IMR-90 (cell line): Measurements from ENCODE around the gene UBE2O. TPM values are rescaled to one million over a fixed set of nuclear protein-coding genes. Genes with fewer than 3 reads are reported as not detected.
A peak's percentile ranks its signal among the peaks of the same experiment; 100 is the strongest.

Experiments
- ATAC-seq: fragments of 200-7000 bp; cut with Tn5 transposase; 2 replicates; pipeline ENCODE4 v1.9.1; 2020; ENCODE audit warnings: low read depth, mild to moderate bottlenecking, moderate library complexity
- BruUV-seq: library from RNA; stranded (reverse); fragments of 400-500 nt; replicated peaks from 2 replicates; lab custom pipeline; 2021; lab: Mats Ljungman, UMichigan
- CTCF ChIA-PET: fragments of 300-600 bp; formaldehyde crosslinking; extraction: SDS; loops from one replicate; lab custom pipeline; 2021; ENCODE audit warnings: antibody characterized with exemption; lab: Yijun Ruan, JAX
- POLR2A ChIA-PET: fragments of 300-600 bp; sonication (Branson Sonifier 250); formaldehyde crosslinking; loops from one replicate; lab custom pipeline; 2022; ENCODE audit warnings: antibody characterized with exemption; ENCODE audit not compliant: unreplicated experiment; lab: Charles Lee
- DNase-seq: peaks from one replicate; pipeline ENCODE4 v3.0.0; 2013
- H2AFZ ChIP-seq: replicated peaks from 2 replicates; pipeline ENCODE3; 2013; ENCODE audit warnings: low read length, mild to moderate bottlenecking; ENCODE audit not compliant: poor library complexity
- H2AK5ac ChIP-seq: 2 replicates; pipeline ENCODE4 v1.6.1; 2013; ENCODE audit warnings: low read depth, low read length, inconsistent platforms
- H2AK9ac ChIP-seq: replicated peaks from 2 replicates; pipeline ENCODE3; 2013; ENCODE audit warnings: mild to moderate bottlenecking, low read depth, low read length, moderate library complexity; ENCODE audit not compliant: poor library complexity
- H2BK120ac ChIP-seq: 2 replicates; pipeline ENCODE4 v1.6.1; 2013; ENCODE audit warnings: low read depth, low read length, inconsistent platforms
- H2BK15ac ChIP-seq: 3 replicates; pipeline ENCODE4 v1.6.1; 2013; ENCODE audit warnings: low read depth, low read length, inconsistent platforms
- H2BK20ac ChIP-seq: 2 replicates; pipeline ENCODE4 v1.6.1; 2013; ENCODE audit warnings: low read depth, mild to moderate bottlenecking, inconsistent platforms, low read length, moderate library complexity
- H2BK5ac ChIP-seq: 2 replicates; pipeline ENCODE4 v1.6.1; 2013; ENCODE audit warnings: mild to moderate bottlenecking, low read depth, low read length, inconsistent platforms; ENCODE audit not compliant: poor library complexity, severe bottlenecking
- H3K14ac ChIP-seq: replicated peaks from 2 replicates; pipeline ENCODE4 v1.6.1; 2013; ENCODE audit warnings: low read depth, low read length, inconsistent platforms
- H3K18ac ChIP-seq: 2 replicates; pipeline ENCODE4 v1.6.1; 2013; ENCODE audit warnings: low read depth, low read length, control low read depth
- H3K23ac ChIP-seq: 2 replicates; pipeline ENCODE4 v1.6.1; 2013; ENCODE audit warnings: low read depth, low read length, inconsistent platforms
- H3K27ac ChIP-seq: 2 replicates; pipeline ENCODE4 v1.5.1; 2013; ENCODE audit warnings: mild to moderate bottlenecking, control low read depth, low read length; ENCODE audit not compliant: insufficient read depth
- H3K27me3 ChIP-seq: 2 replicates; pipeline ENCODE4 v1.6.1; 2013; ENCODE audit warnings: low read length; ENCODE audit not compliant: control insufficient read depth, insufficient read depth
- H3K36me3 ChIP-seq: 2 replicates; pipeline ENCODE4 v1.6.1; 2013; ENCODE audit warnings: low read length, mixed read lengths; ENCODE audit not compliant: control insufficient read depth, insufficient read depth
- H3K4ac ChIP-seq: 2 replicates; pipeline ENCODE4 v1.6.1; 2013; ENCODE audit warnings: low read depth, low read length, inconsistent platforms
- H3K4me1 ChIP-seq: 2 replicates; pipeline ENCODE4 v1.6.1; 2013; ENCODE audit warnings: low read length, mixed read lengths; ENCODE audit not compliant: control insufficient read depth, insufficient read depth
- H3K4me2 ChIP-seq: 2 replicates; pipeline ENCODE4 v1.6.1; 2013; ENCODE audit warnings: low read depth, mild to moderate bottlenecking, control low read depth, low read length, moderate library complexity
- H3K4me3 ChIP-seq: 2 replicates; pipeline ENCODE4 v1.5.1; 2013; ENCODE audit warnings: low read depth, mild to moderate bottlenecking, control low read depth, low read length, moderate library complexity; ENCODE audit not compliant: insufficient read depth
- H3K56ac ChIP-seq: 2 replicates; pipeline ENCODE4 v1.6.1; 2013; ENCODE audit warnings: low read length, inconsistent platforms; ENCODE audit not compliant: insufficient read depth; ENCODE audit errors: extremely low read depth
- H3K79me1 ChIP-seq, 2 experiments: 2 replicates each; pipeline ENCODE4 v1.6.1; 2013; ENCODE audit warnings: low read length in 2 of 2, inconsistent platforms in 1 of 2, low read depth in 1 of 2
- H3K9ac ChIP-seq: 2 replicates; pipeline ENCODE4 v1.6.1; 2013; ENCODE audit warnings: low read depth, low read length, control low read depth
- H3K9me1 ChIP-seq: 2 replicates; pipeline ENCODE4 v1.6.1; 2013; ENCODE audit warnings: low read length, inconsistent platforms; ENCODE audit not compliant: insufficient read depth
- H3K9me3 ChIP-seq: 2 replicates; pipeline ENCODE4 v1.6.1; 2013; ENCODE audit warnings: low read length; ENCODE audit not compliant: control insufficient read depth, insufficient read depth
- H4K20me1 ChIP-seq: 2 replicates; pipeline ENCODE4 v1.6.1; 2013; ENCODE audit warnings: low read length, inconsistent platforms; ENCODE audit not compliant: insufficient read depth
- H4K5ac ChIP-seq: 2 replicates; pipeline ENCODE4 v1.6.1; 2013; ENCODE audit warnings: mild to moderate bottlenecking, low read depth, low read length, control low read depth
- H4K8ac ChIP-seq, 2 experiments: 2 replicates each; pipeline ENCODE4 v1.6.1; 2013; ENCODE audit warnings: low read depth in 2 of 2, low read length in 2 of 2, control low read depth in 1 of 2, inconsistent platforms in 1 of 2
- H4K91ac ChIP-seq: 2 replicates; pipeline ENCODE4 v1.6.1; 2013; ENCODE audit warnings: low read depth, low read length, inconsistent platforms; ENCODE audit not compliant: insufficient read depth
- BHLHE40 ChIP-seq: fragments of 150-350 bp; IDR thresholded peaks from 2 replicates; pipeline ENCODE4 v1.6.1; 2016; ENCODE audit warnings: mild to moderate bottlenecking, low read depth, low read length
- CEBPB ChIP-seq: IDR thresholded peaks from 2 replicates; pipeline ENCODE4 v1.6.1; 2012; ENCODE audit warnings: low read depth, low read length, improper control_type of control experiment
- CHD1 ChIP-seq: IDR thresholded peaks from 2 replicates; pipeline ENCODE4 v1.6.1; 2012; ENCODE audit warnings: low read depth, low read length, improper control_type of control experiment
- CTCF ChIP-seq: conservative IDR thresholded peaks from 2 replicates; pipeline ENCODE4 v1.5.1; 2012; ENCODE audit warnings: mild to moderate bottlenecking, low read depth, low read length, improper control_type of control experiment
- FOS ChIP-seq: fragments of 150-350 bp; IDR thresholded peaks from 2 replicates; pipeline ENCODE4 v1.6.1; 2016; ENCODE audit warnings: low read depth, low read length
- MAFK ChIP-seq: IDR thresholded peaks from 2 replicates; pipeline ENCODE4 v1.6.1; 2012; ENCODE audit warnings: low read depth, low read length, improper control_type of control experiment
- MAZ ChIP-seq: IDR thresholded peaks from 2 replicates; pipeline ENCODE4 v1.6.1; 2012; ENCODE audit warnings: low read depth, mild to moderate bottlenecking, low read length, improper control_type of control experiment, moderate library complexity, borderline replicate concordance
- MXI1 ChIP-seq: IDR thresholded peaks from 2 replicates; pipeline ENCODE4 v1.6.1; 2012; ENCODE audit warnings: low read depth, mild to moderate bottlenecking, low read length, moderate library complexity, borderline replicate concordance
- NFE2L2 ChIP-seq: fragments of 150-350 bp; IDR thresholded peaks from 2 replicates; pipeline ENCODE4 v1.6.1; 2016; ENCODE audit warnings: low read depth, mild to moderate bottlenecking, low read length
- POLR2A ChIP-seq: IDR thresholded peaks from 2 replicates; pipeline ENCODE4 v1.6.1; 2012; ENCODE audit warnings: mild to moderate bottlenecking, low read depth, low read length
- RAD21 ChIP-seq: IDR thresholded peaks from 2 replicates; pipeline ENCODE4 v1.6.1; 2012; ENCODE audit warnings: low read length, improper control_type of control experiment
- RCOR1 ChIP-seq: IDR thresholded peaks from 2 replicates; pipeline ENCODE4 v1.6.1; 2012; ENCODE audit warnings: mild to moderate bottlenecking, low read length, improper control_type of control experiment; ENCODE audit not compliant: insufficient replicate concordance
- RFX5 ChIP-seq: IDR thresholded peaks from 2 replicates; pipeline ENCODE4 v1.8.0; 2012; ENCODE audit warnings: low read depth, mild to moderate bottlenecking, low read length, moderate library complexity
- USF2 ChIP-seq: fragments of 150-350 bp; IDR thresholded peaks from 2 replicates; pipeline ENCODE4 v1.6.1; 2017; ENCODE audit warnings: mild to moderate bottlenecking, antibody characterized with exemption, low read length, low read depth
- WGBS, 2 experiments: methylation state at CpG; one replicate each; pipeline versions ENCODE4 v1.1.5 to v1.1.7; 2013; ENCODE audit warnings: missing lambda C conversion rate in 2 of 2; ENCODE audit not compliant: insufficient read length in 1 of 2; ENCODE audit errors: extremely low coverage in 2 of 2; 5-methylcytosine and 5-hydroxymethylcytosine counted together
- dilution Hi-C: fragments of 300-500 bp; cut with HindIII; formaldehyde crosslinking; loops from one replicate; pipeline ENCODE4 v1.14.3; 2018; ENCODE audit warnings: low sequenced_read_pairs; ENCODE audit not compliant: unreplicated experiment
- in situ Hi-C: fragments of 300-500 bp; cut with MboI; formaldehyde crosslinking; loops from 3 replicates; pipeline ENCODE4 v1.14.3; 2019; ENCODE audit warnings: low sequenced_read_pairs, inconsistent platforms, mixed read lengths
- intact Hi-C: fragments of 100-400 bp; cut with micrococcal nuclease; formaldehyde crosslinking; loops from 2 replicates; pipeline ENCODE4 v1.10.0; 2022
- polyA plus RNA-seq, 3 experiments: library from polyadenylated mRNA; depleted of rRNA; stranded (reverse); fragments of >200 nt; gene quantifications; 2 replicates each; pipeline ENCODE4 v1.2.3, GENCODE V29; 2012; ENCODE audit warnings: low replicate concordance in 1 of 3
- total RNA-seq: library from RNA; depleted of rRNA; stranded (reverse); fragments of >200 nt; gene quantifications from 2 replicates; pipeline ENCODE4 v1.2.3, GENCODE V29; 2012

The UBE2O gene
- total and polyA plus RNA-seq, 2 of the 4 experiments (the other 2 are of a cell fraction) = 17.6 TPM

- H3K56ac ChIP-seq = no peak overlapping the region
- intact Hi-C loops = no loop called here
- H3K23ac ChIP-seq = peak overlapping the region; percentile 12; the same call in 1 of the 2 replicates
- dilution Hi-C loops = no loop called here
- H3K36me3 ChIP-seq = no peaks in the 10 kb centered on the region
- BruUV-seq = no TSS peak
- H3K27me3 ChIP-seq = no peaks in the 10 kb centered on the region
- no peak for DNase-seq
- 76% methylated on average over 7 of the region's 11 CpGs; no CpG with 5 or more reads in 1 of the 2 experiments for WGBS, 2 experiments
- H2AK5ac ChIP-seq = peak overlapping the region; percentile 77
- H2BK120ac ChIP-seq = peak overlapping the region; percentile 38
- no peak overlapping the region for H3K4me3 ChIP-seq
- H2BK15ac ChIP-seq = 0 out of 3 replicates have a peak overlapping the region, but pooled peaks have one; percentile 23
- H3K9ac ChIP-seq = no peak overlapping the region
- H3K14ac ChIP-seq = peak overlapping the region; percentile 34; the same call in 1 of the 2 replicates
- ATAC-seq = no peak
- H4K20me1 ChIP-seq = no peaks in the 10 kb centered on the region; the same call in 1 of the 2 replicates
- no peak overlapping the region for H3K4me2 ChIP-seq
- in situ Hi-C loops = no loop called here
- H4K91ac ChIP-seq = no peak overlapping the region
- no peak overlapping the region for H4K5ac ChIP-seq
- H2BK20ac ChIP-seq = peak overlapping the region; percentile 42; the same call in 1 of the 2 replicates
- ChIA-PET CTCF (no interaction called here), POLR2A (no interaction called here)
- no peak overlapping the region for H3K18ac ChIP-seq
- no peaks in the 10 kb centered on the region for H3K9me3 ChIP-seq
- H2AFZ ChIP-seq = no peak overlapping the region
- TF ChIP-seq MAZ (no peak), CTCF (no peak), MXI1 (no peak), FOS (no peak; the same call in 1 of the 2 replicates), CEBPB (no peak), RCOR1 (no peak), CHD1 (no peak), USF2 (no peak), RAD21 (no peak), RFX5 (no peak), POLR2A (no peak), NFE2L2 (no peak), MAFK (no peak), BHLHE40 (no peak)
- H4K8ac ChIP-seq = peak overlapping the region; percentile 40 to 41; a peak in 2 of 4 replicates
- peaks cover 12% of the 10 kb centered on the region for H3K9me1 ChIP-seq
- H3K27ac ChIP-seq = no peak overlapping the region; the same call in 1 of the 2 replicates
- peak overlapping the region; percentile 53 for H3K4ac ChIP-seq
- H2AK9ac ChIP-seq = no peak overlapping the region
- no peak overlapping the region for H2BK5ac ChIP-seq
- peaks cover 8% of the 10 kb centered on the region; the same call in 1 of the 2 replicates for H3K4me1 ChIP-seq
- H3K79me1 ChIP-seq = peaks cover 22 to 48% of the 10 kb centered on the region in 2 experiments
These were observed 73.7 kb downstream of the UBE2O start for GRCh38 chr17:76379275-76379641.
